Panc1 (cell line): ENCODE results near the gene SLC35F4. TPM values are rescaled to one million over a fixed set of nuclear protein-coding genes. Genes with fewer than 3 reads are reported as not detected.

Experiments
- ATAC-seq: fragments of 200-7000 bp; cut with Tn5 transposase; 2 replicates; pipeline ENCODE4 v1.9.1; 2020; ENCODE audit warnings: mild to moderate bottlenecking, moderate library complexity
- BruUV-seq: library from RNA; stranded (reverse); fragments of 400-500 nt; replicated peaks from 2 replicates; lab custom pipeline; 2021; lab: Mats Ljungman, UMichigan
- CTCF ChIA-PET: fragments of 300-600 bp; sonication (Branson Sonifier 250); formaldehyde crosslinking; loops from one replicate; lab custom pipeline; 2022; ENCODE audit warnings: antibody characterized with exemption; lab: Charles Lee
- POLR2A ChIA-PET: fragments of 300-600 bp; sonication (Branson Sonifier 250); formaldehyde crosslinking; loops from one replicate; lab custom pipeline; 2022; ENCODE audit warnings: antibody characterized with exemption; lab: Charles Lee
- DNase-seq: peaks from one replicate; pipeline ENCODE4 v3.0.0-alpha.2; 2010; ENCODE audit warnings: low read depth, low spot score
- H3K27ac ChIP-seq: 2 replicates; pipeline ENCODE4 v1.5.1; 2011; ENCODE audit warnings: mild to moderate bottlenecking, low read length, inconsistent platforms
- H3K27me3 ChIP-seq: fragments of 200-500 bp; sonication (Bioruptor generic); 2 replicates; pipeline ENCODE4 v1.6.0; 2014; ENCODE audit warnings: low read length, inconsistent platforms; ENCODE audit not compliant: control insufficient read depth, insufficient read depth
- H3K36me3 ChIP-seq: fragments of 200-500 bp; sonication (Bioruptor generic); 2 replicates; pipeline ENCODE4 v1.5.1; 2014; ENCODE audit warnings: inconsistent platforms, mild to moderate bottlenecking, low read length, moderate library complexity; ENCODE audit not compliant: control insufficient read depth, insufficient read depth
- H3K4me1 ChIP-seq: 2 replicates; pipeline ENCODE4 v1.5.1; 2011; ENCODE audit warnings: inconsistent platforms, mild to moderate bottlenecking, low read length, moderate library complexity; ENCODE audit not compliant: control insufficient read depth, insufficient read depth
- H3K4me3 ChIP-seq, 2 experiments: 2 replicates each; pipeline ENCODE4 v1.5.1; 2011 to 2012; ENCODE audit warnings: low read depth in 2 of 2, low read length in 2 of 2, mild to moderate bottlenecking in 2 of 2, inconsistent platforms in 1 of 2, moderate library complexity in 1 of 2
- H3K9me3 ChIP-seq: fragments of 200-500 bp; sonication (Bioruptor generic); 2 replicates; pipeline ENCODE4 v1.5.1; 2014; ENCODE audit warnings: low read depth, mild to moderate bottlenecking, inconsistent platforms, low read length, moderate library complexity; ENCODE audit not compliant: control insufficient read depth, insufficient read depth
- CTCF ChIP-seq: fragments of 450-650 bp; IDR thresholded peaks from 2 replicates; pipeline ENCODE4 v1.5.1; 2017; ENCODE audit warnings: mild to moderate bottlenecking
- POLR2AphosphoS5 ChIP-seq: IDR thresholded peaks from 2 replicates; pipeline ENCODE4 v1.6.1; 2012; ENCODE audit warnings: mild to moderate bottlenecking, low read depth, low read length, moderate library complexity
- REST ChIP-seq, 2 experiments: IDR thresholded peaks; 2 replicates each; pipeline ENCODE4 v1.6.1; 2011 to 2012; ENCODE audit warnings: low read depth in 2 of 2, control low read depth in 1 of 2, low read length in 1 of 2, mild to moderate bottlenecking in 1 of 2, moderate library complexity in 1 of 2; ENCODE audit not compliant: insufficient read depth in 1 of 2
- SIN3A ChIP-seq: IDR thresholded peaks from 2 replicates; pipeline ENCODE4 v1.6.1; 2012; ENCODE audit warnings: low read depth, mild to moderate bottlenecking, low read length, moderate library complexity, borderline replicate concordance; ENCODE audit not compliant: insufficient read depth
- TCF7L2 ChIP-seq: IDR thresholded peaks from 2 replicates; pipeline ENCODE4 v1.6.1; 2011; ENCODE audit warnings: mild to moderate bottlenecking, low read depth, low read length, inconsistent platforms
- in situ Hi-C: cut with HindIII; loops from 2 replicates; pipeline ENCODE4 v1.10.0; 2016; ENCODE audit warnings: low sequenced_read_pairs, low pct_unique_long_range_greater_than_20kb
- intact Hi-C: fragments of 100-400 bp; cut with micrococcal nuclease; formaldehyde crosslinking; loops from one replicate; pipeline ENCODE4 v1.10.0; 2022; ENCODE audit not compliant: unreplicated experiment
- total RNA-seq: library from RNA; stranded (reverse); gene quantifications from one replicate; pipeline ENCODE4 v1.2.1, GENCODE V29; 2021; ENCODE audit not compliant: unreplicated experiment

Gene SLC35F4
- total RNA-seq, 1 experiment from 2014 or later = not detected

- Histone ChIP-seq H3K27me3 (no peaks in the 10 kb centered on the region), H3K4me3 (no peak overlapping the region), H3K4me1 (no peaks in the 10 kb centered on the region), H3K9me3 (no peaks in the 10 kb centered on the region), H3K36me3 (no peaks in the 10 kb centered on the region), H3K27ac (no peak overlapping the region)
- no peak for ATAC-seq
- ChIA-PET CTCF (no interaction called here), POLR2A (no interaction called here)
- no peak for DNase-seq
- in situ Hi-C loops = no loop called here
- BruUV-seq = no TSS peak
- TF ChIP-seq POLR2AphosphoS5 = no peak
- no peak for TF ChIP-seq SIN3A
- no peak for TF ChIP-seq CTCF
- no peak for TF ChIP-seq TCF7L2
- TF ChIP-seq REST (IDR thresholded peaks at IDR 0.05; ENCODE audit: insufficient read depth in 1 of 2, low read depth in 2 of 2, low read length in 1 of 2) = no peak
- intact Hi-C loops = no loop called here
These were observed 306.3 kb downstream of the SLC35F4 start for GRCh38 chr14:57559576-57559975.

GRCh38 chr14:57549765-57550420, 316.0 kb downstream of the SLC35F4 start:
- no peak overlapping the region for H3K27ac ChIP-seq
- in situ Hi-C loops (no loop called here), intact Hi-C loops (no loop called here)
- no peaks in the 10 kb centered on the region for H3K27me3 ChIP-seq
- BruUV-seq = no TSS peak
- H3K36me3 ChIP-seq = no peaks in the 10 kb centered on the region
- no peaks in the 10 kb centered on the region; the same call in 1 of the 2 replicates for H3K9me3 ChIP-seq
- H3K4me1 ChIP-seq = no peaks in the 10 kb centered on the region
- POLR2A ChIA-PET = no interaction called here
- no peak overlapping the region for H3K4me3 ChIP-seq
- ATAC-seq (no peak), DNase-seq (no peak)
- TF ChIP-seq REST (IDR thresholded peaks at IDR 0.05; ENCODE audit: insufficient read depth in 1 of 2, low read depth in 2 of 2, low read length in 1 of 2) (no peak), POLR2AphosphoS5 (no peak), CTCF (no peak), TCF7L2 (no peak), SIN3A (no peak)
- CTCF ChIA-PET = no interaction called here
